ENCODE results near the gene PTP4A1.

GRCh38 chr6:63582579-63583231 lies 10.4 kb downstream of the PTP4A1 start:
- no peak for TF ChIP-seq CTCF (IDR thresholded peaks at IDR 0.05)
- no peak for TF ChIP-seq POLR2AphosphoS5 (IDR thresholded peaks at IDR 0.05; ENCODE audit: low read depth, low read length)
- no peak for TF ChIP-seq TCF7L2 (IDR thresholded peaks at IDR 0.05; ENCODE audit: low read depth, low read length)
- TF ChIP-seq REST (IDR thresholded peaks at IDR 0.05; ENCODE audit: insufficient read depth in 1 of 2, low read depth in 2 of 2, low read length in 1 of 2), result no peak
- no peak for TF ChIP-seq SIN3A (IDR thresholded peaks at IDR 0.05; ENCODE audit: borderline replicate concordance, insufficient read depth, low read depth, low read length)

All from Panc1 (cell line).